ENCODE results near the gene TRANK1. TPM values are rescaled to one million over a fixed set of nuclear protein-coding genes. Genes with fewer than 3 reads are reported as not detected.
A peak's percentile ranks its signal among the peaks of the same experiment; 100 is the strongest.

Gene TRANK1
- total RNA-seq, 1 donor from 2014 or later = 0.51 TPM

DNA sequence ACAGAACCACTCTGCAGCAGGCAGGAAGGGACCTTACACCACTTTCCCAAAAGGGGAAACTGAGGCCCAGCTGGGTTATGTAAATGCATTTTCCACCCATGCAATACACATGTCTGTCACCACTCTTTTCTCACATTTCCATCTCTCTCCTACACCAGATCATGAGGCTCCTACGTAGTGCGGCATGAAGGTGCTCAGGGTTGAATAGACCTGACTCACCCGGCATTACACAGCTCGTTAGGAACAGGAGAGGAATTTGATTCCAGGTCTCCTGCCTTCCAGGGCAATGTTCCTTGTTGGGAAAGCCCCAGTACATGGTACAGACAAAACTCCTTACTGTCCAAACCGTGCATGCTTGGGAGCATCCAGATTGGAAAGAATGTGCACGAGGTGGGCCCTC lies 118.6 kb downstream of the TRANK1 start:
- Mint-ChIP-seq H3K27ac (ENCODE audit: unreplicated experiment) (no peak overlapping the region), H3K4me1 (ENCODE audit: low read depth, unreplicated experiment) (peaks cover 35% of the 10 kb centered on the region), H3K9me3 (ENCODE audit: unreplicated experiment) (peaks cover 8% of the 10 kb centered on the region), H3K27me3 (ENCODE audit: unreplicated experiment) (peaks cover 4% of the 10 kb centered on the region), H3K4me3 (ENCODE audit: unreplicated experiment) (no peak overlapping the region), H3K36me3 (ENCODE audit: unreplicated experiment) (peaks cover 7% of the 10 kb centered on the region)
- DNase-seq = no peak
- TF ChIP-seq, protein P1, sequence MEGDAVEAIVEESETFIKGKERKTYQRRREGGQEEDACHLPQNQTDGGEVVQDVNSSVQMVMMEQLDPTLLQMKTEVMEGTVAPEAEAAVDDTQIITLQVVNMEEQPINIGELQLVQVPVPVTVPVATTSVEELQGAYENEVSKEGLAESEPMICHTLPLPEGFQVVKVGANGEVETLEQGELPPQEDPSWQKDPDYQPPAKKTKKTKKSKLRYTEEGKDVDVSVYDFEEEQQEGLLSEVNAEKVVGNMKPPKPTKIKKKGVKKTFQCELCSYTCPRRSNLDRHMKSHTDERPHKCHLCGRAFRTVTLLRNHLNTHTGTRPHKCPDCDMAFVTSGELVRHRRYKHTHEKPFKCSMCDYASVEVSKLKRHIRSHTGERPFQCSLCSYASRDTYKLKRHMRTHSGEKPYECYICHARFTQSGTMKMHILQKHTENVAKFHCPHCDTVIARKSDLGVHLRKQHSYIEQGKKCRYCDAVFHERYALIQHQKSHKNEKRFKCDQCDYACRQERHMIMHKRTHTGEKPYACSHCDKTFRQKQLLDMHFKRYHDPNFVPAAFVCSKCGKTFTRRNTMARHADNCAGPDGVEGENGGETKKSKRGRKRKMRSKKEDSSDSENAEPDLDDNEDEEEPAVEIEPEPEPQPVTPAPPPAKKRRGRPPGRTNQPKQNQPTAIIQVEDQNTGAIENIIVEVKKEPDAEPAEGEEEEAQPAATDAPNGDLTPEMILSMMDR (IDR thresholded peaks at IDR 0.05; ENCODE audit: partially characterized antibody, unreplicated experiment) = no peak

DNA sequence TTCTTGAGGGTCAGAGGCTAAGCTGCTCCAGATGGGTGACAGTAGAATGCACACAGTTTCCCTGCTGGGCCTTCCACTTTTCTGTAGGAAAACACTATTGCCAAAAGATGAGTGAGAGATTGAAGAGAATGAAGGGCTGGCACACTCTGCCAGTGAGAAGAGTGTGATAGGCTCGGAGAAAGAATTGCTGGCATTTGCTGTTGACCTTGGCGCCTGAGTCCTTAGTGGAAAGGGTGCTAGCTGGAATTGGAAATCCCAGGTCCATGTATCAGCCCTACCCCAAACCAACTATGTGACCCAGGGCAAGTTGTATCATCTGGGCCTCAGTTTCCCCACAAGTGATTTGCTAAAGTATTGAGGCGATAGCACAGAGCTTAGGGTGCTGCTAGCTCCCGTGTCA lies 120.4 kb downstream of the TRANK1 start:
- Mint-ChIP-seq H3K27ac (ENCODE audit: unreplicated experiment) (peak overlapping the region; percentile 82), H3K4me3 (ENCODE audit: unreplicated experiment) (no peak overlapping the region), H3K4me1 (ENCODE audit: low read depth, unreplicated experiment) (peaks cover 46% of the 10 kb centered on the region), H3K27me3 (ENCODE audit: unreplicated experiment) (peaks cover 5% of the 10 kb centered on the region), H3K9me3 (ENCODE audit: unreplicated experiment) (peaks cover 8% of the 10 kb centered on the region), H3K36me3 (ENCODE audit: unreplicated experiment) (peaks cover 7% of the 10 kb centered on the region)
- no peak for DNase-seq
- TF ChIP-seq, protein P1 (IDR thresholded peaks at IDR 0.05; ENCODE audit: partially characterized antibody, unreplicated experiment) = no peak

DNA sequence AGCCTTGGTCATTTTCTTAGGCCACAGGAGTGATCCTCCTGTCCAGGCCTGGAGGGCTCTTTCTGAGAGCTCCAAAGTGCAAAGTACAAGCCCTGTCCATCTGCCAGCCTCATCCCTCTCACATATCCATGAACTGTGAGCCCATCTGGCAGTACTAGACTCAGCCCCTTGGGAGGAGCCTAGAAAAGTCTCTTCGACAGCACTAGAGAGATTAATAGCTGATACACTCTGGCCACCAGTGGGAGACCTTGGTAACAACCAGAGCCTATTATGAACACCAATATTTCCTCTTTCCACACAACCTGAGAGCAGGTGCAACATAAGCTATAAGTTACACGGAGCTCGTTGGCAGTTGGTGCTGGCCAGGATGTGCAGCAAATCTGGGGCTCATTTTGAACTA lies 121.0 kb downstream of the TRANK1 start:
- Mint-ChIP-seq H3K4me3 (ENCODE audit: unreplicated experiment) (peak overlapping the region; percentile 30), H3K36me3 (ENCODE audit: unreplicated experiment) (peaks cover 7% of the 10 kb centered on the region), H3K4me1 (ENCODE audit: low read depth, unreplicated experiment) (peaks cover 50% of the 10 kb centered on the region), H3K27me3 (ENCODE audit: unreplicated experiment) (peaks cover 5% of the 10 kb centered on the region), H3K27ac (ENCODE audit: unreplicated experiment) (peak overlapping the region; percentile 82), H3K9me3 (ENCODE audit: unreplicated experiment) (peaks cover 8% of the 10 kb centered on the region)
- TF ChIP-seq, protein P1 (IDR thresholded peaks at IDR 0.05; ENCODE audit: partially characterized antibody, unreplicated experiment) = no peak
- DNase-seq = peak; percentile 64

DNA sequence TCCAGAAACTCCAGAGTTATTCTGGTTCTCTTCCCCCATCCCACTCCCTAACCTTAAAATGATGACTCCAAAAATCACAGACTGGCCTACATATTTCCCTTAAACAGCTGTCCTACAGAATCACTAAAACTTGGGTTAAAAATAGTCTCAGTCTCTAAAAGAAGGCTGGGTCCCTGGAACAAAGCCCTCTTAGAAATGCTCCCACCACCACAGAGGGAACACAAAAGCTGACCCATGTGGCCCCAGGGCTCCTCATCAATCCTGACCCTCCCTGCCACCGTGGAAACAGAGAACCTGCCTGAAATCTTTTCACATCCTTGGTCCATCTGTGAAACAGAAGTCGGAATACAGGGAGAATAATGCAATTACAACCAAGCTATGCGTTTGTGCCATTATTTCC lies 124.8 kb downstream of the TRANK1 start:
- no peak for DNase-seq
- Mint-ChIP-seq H3K9me3 (ENCODE audit: unreplicated experiment) (peaks cover 17% of the 10 kb centered on the region), H3K27me3 (ENCODE audit: unreplicated experiment) (peaks cover 5% of the 10 kb centered on the region), H3K27ac (ENCODE audit: unreplicated experiment) (no peak overlapping the region), H3K36me3 (ENCODE audit: unreplicated experiment) (peaks cover 7% of the 10 kb centered on the region), H3K4me3 (ENCODE audit: unreplicated experiment) (no peak overlapping the region), H3K4me1 (ENCODE audit: low read depth, unreplicated experiment) (peaks cover 72% of the 10 kb centered on the region)
- TF ChIP-seq, protein P1 (IDR thresholded peaks at IDR 0.05; ENCODE audit: partially characterized antibody, unreplicated experiment) = no peak

DNA sequence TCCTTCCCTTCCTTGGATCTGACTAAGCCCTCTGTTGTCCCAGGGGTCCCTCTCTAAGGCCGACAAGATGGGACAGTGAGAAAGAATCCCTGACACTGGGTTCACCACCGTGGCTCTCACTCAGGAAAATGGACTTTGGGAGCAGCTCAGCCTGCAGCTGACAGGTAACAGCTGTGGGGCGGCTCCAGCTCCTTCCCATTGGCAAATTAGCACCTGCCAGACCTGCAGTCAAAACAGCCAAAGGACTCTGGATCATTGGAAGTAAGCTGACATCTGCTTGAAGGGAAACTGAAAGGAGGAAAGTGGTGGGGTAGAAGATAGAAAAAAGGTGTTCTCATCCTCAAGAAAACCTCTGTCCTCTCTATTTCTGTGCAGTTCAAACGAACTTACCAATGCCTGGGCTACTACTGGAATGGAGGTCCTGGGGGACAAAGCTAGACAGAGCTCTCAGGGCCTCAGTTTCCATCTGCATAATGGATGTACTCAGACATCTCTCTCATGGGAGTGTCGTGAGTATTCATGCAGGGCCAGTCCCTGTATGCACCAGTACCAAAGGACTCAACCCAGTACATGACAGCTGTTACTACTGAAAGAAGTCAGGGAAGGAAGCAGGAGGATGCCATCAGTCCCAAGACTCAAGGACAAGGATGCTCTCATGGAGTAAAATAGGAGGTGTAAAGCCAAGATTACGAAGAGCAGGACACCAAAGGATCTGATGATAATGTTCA lies 126.9 kb downstream of the TRANK1 start:
- Mint-ChIP-seq H3K27me3 (ENCODE audit: unreplicated experiment) (peaks cover 2% of the 10 kb centered on the region), H3K4me1 (ENCODE audit: low read depth, unreplicated experiment) (peaks cover 56% of the 10 kb centered on the region), H3K36me3 (ENCODE audit: unreplicated experiment) (peaks cover 7% of the 10 kb centered on the region), H3K4me3 (ENCODE audit: unreplicated experiment) (peak overlapping the region; percentile 35), H3K27ac (ENCODE audit: unreplicated experiment) (no peak overlapping the region), H3K9me3 (ENCODE audit: unreplicated experiment) (peaks cover 11% of the 10 kb centered on the region)
- TF ChIP-seq, protein P1 (IDR thresholded peaks at IDR 0.05; ENCODE audit: partially characterized antibody, unreplicated experiment) = no peak
- DNase-seq = no peak

Measured in glutamatergic neuron (in vitro differentiated cells).